CD4-positive, CD25-positive, alpha-beta regulatory T cell (primary cell): ENCODE data around the gene IGFBP1. TPM values are rescaled to one million over a fixed set of nuclear protein-coding genes. Genes with fewer than 3 reads are reported as not detected.
"Not testable (repeated sequence)": the region's sequence is repeated elsewhere in the genome, so short reads cannot be mapped to it uniquely, and the experiment has no call there.

Experiments used
- ATAC-seq, 2 donors: fragments of 150-1000 bp; cut with Tn5 transposase; one replicate each; pipeline ENCODE4 v1.10.0; 2021; ENCODE audit warnings: low read depth in 2 of 2, moderate number of reproducible peaks in 2 of 2, moderate library complexity in 1 of 2
- DNase-seq, 3 donors: peaks; one replicate each; pipeline versions ENCODE4 v3.0.0 to v3.0.0-alpha.2; 2012 to 2022; ENCODE audit warnings: mixed read lengths in 1 of 3
- H3K27ac ChIP-seq: one replicate; pipeline ENCODE4 v1.7.0; 2013; ENCODE audit warnings: mild to moderate bottlenecking, low read length; ENCODE audit not compliant: insufficient read depth, poor library complexity, severe bottlenecking
- H3K27me3 ChIP-seq: one replicate; pipeline ENCODE4 v1.7.0; 2013; ENCODE audit warnings: low read length; ENCODE audit not compliant: control insufficient read depth, insufficient read depth
- H3K36me3 ChIP-seq: one replicate; pipeline ENCODE4 v1.7.0; 2013; ENCODE audit warnings: mild to moderate bottlenecking, low read length, moderate library complexity; ENCODE audit not compliant: control insufficient read depth, insufficient read depth
- H3K4me1 ChIP-seq: 2 replicates; pipeline ENCODE4 v1.7.0; 2013; ENCODE audit warnings: mild to moderate bottlenecking, low read length; ENCODE audit not compliant: insufficient read depth, control insufficient read depth, poor library complexity, severe bottlenecking
- H3K4me3 ChIP-seq: one replicate; pipeline ENCODE4 v1.7.0; 2013; ENCODE audit warnings: low read depth, mild to moderate bottlenecking, low read length, moderate library complexity
- H3K9me3 ChIP-seq, 2 experiments: 1 replicate in 1 of 2; 2 replicates in 1 of 2; pipeline ENCODE4 v1.7.0; 2013; ENCODE audit warnings: low read length in 2 of 2, mild to moderate bottlenecking in 1 of 2, moderate library complexity in 1 of 2; ENCODE audit not compliant: control insufficient read depth in 2 of 2
- H3K27ac Mint-ChIP-seq, 3 donors: one replicate each; pipeline ENCODE4 v1.8.0; 2020 to 2022; ENCODE audit warnings: mild to moderate bottlenecking in 3 of 3, mixed read lengths in 3 of 3, moderate library complexity in 2 of 3
- H3K27me3 Mint-ChIP-seq: one replicate; pipeline ENCODE4 v1.8.0; 2022; ENCODE audit warnings: mild to moderate bottlenecking, mixed read lengths
- H3K36me3 Mint-ChIP-seq: one replicate; pipeline ENCODE4 v1.8.0; 2020; ENCODE audit warnings: mixed read lengths
- H3K4me1 Mint-ChIP-seq, 4 donors: one replicate each; pipeline ENCODE4 v1.8.0; 2020 to 2022; ENCODE audit warnings: mixed read lengths in 4 of 4, mild to moderate bottlenecking in 1 of 4
- H3K4me3 Mint-ChIP-seq, 4 donors: one replicate each; pipeline ENCODE4 v1.8.0; 2020 to 2022; ENCODE audit warnings: mild to moderate bottlenecking in 4 of 4, mixed read lengths in 4 of 4, moderate library complexity in 3 of 4
- H3K9me3 Mint-ChIP-seq, 7 donors: one replicate each; pipeline ENCODE4 v1.8.0; 2020 to 2022; ENCODE audit warnings: mixed read lengths in 7 of 7, mild to moderate bottlenecking in 3 of 7, moderate library complexity in 2 of 7
- polyA plus RNA-seq, 4 donors: library from polyadenylated mRNA; unstranded; fragments of 300-500 nt; fragmentation: Illumina TruSeq; gene quantifications; one replicate each; pipeline ENCODE4 v1.2.3, GENCODE V29; 2021
- total RNA-seq: library from RNA; stranded (reverse); gene quantifications from one replicate; pipeline ENCODE4 v1.2.3, GENCODE V29; 2022

The IGFBP1 gene
- not detected for total RNA-seq
- not detected for polyA plus RNA-seq

- ATAC-seq (no peak), DNase-seq (no peak)
- Histone ChIP-seq H3K27me3 (peaks cover 16% of the 10 kb centered on the region), H3K36me3 (no peaks in the 10 kb centered on the region), H3K9me3 (no peaks in the 10 kb centered on the region), H3K4me3 (no peak within 1 kb of the TSS), H3K27ac (no peak within 1 kb of the TSS), H3K4me1 (no peaks in the 10 kb centered on the region)
- H3K4me3 Mint-ChIP-seq = peak within 1 kb of the TSS in 1 of 4 donors; percentile 38
- H3K4me1 Mint-ChIP-seq = peaks cover 0 to 3% (median 0%) of the 10 kb centered on the region in 4 donors
- H3K36me3 Mint-ChIP-seq = no peaks in the 10 kb centered on the region
- H3K9me3 Mint-ChIP-seq = no peaks in the 10 kb centered on the region
- no peak within 1 kb of the TSS for H3K27ac Mint-ChIP-seq
- H3K27me3 Mint-ChIP-seq = peaks cover 47% of the 10 kb centered on the region
Observed at GRCh38 chr7:45888185-45888992, at the start of gene IGFBP1. TSS of gene IGFBP1 (plus strand) at chr7:45888488. CDS start at chr7:45888653, 165 bp downstream.

DNA sequence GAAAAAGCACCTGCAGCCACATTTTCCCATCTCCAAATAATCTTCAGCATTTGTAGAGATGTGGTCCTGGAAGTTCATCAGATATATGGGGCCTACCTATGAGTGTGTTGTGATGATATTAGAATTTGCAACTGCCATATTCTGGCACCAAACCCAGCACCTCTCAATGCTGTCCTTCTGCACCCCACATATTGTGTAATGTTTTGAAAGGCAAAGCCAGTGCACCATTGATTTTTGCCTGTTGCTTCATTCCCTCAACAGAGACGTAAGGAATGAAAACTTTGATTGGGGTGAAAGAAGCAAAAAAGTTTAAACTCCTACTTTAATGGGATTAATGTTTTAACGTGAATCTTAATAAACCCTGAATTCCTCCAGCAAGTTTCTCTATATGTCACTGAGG is 49.4 kb upstream of the IGFBP1 start:
- H3K9me3 Mint-ChIP-seq, H3K27me3 Mint-ChIP-seq, H3K27me3 ChIP-seq, H3K4me1 Mint-ChIP-seq, H3K36me3 Mint-ChIP-seq, H3K9me3 ChIP-seq, H3K27ac Mint-ChIP-seq, H3K36me3 ChIP-seq, H3K27ac ChIP-seq, H3K4me3 Mint-ChIP-seq, H3K4me3 ChIP-seq, DNase-seq, ATAC-seq, H3K4me1 ChIP-seq: not testable (repeated sequence)

- not testable (repeated sequence) for H3K4me1 Mint-ChIP-seq, DNase-seq, H3K27ac Mint-ChIP-seq, H3K36me3 ChIP-seq, H3K4me3 ChIP-seq, H3K36me3 Mint-ChIP-seq, H3K4me3 Mint-ChIP-seq, H3K9me3 ChIP-seq, ATAC-seq, H3K9me3 Mint-ChIP-seq, H3K4me1 ChIP-seq, H3K27me3 ChIP-seq, H3K27me3 Mint-ChIP-seq, H3K27ac ChIP-seq
Observed at GRCh38 chr7:45841926-45842717, 46.2 kb upstream of the IGFBP1 start.

DNA sequence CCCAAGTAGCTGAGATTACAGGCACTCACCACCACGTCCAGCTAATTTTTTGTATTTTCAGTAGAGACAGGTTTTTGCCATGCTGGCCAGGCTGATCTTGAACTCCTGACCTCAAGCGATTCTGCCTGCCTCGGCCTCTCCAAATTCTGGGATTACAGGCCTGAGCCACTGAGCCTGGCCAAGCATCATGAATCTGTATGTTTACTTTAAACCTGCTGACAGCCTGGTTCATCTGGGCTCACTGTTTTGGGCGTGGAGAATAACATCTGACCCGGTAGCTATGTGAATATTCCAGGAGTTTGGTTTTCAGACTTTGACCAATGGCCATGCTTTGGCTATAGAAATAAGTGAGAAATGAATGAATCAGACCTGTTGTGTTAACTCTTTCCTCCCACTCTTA is 41.8 kb upstream of the IGFBP1 start:
- not testable (repeated sequence) for H3K4me3 ChIP-seq, H3K4me1 ChIP-seq, H3K27me3 ChIP-seq, H3K27ac ChIP-seq, H3K36me3 Mint-ChIP-seq, ATAC-seq, H3K4me3 Mint-ChIP-seq, H3K9me3 Mint-ChIP-seq, DNase-seq, H3K9me3 ChIP-seq, H3K27ac Mint-ChIP-seq, H3K4me1 Mint-ChIP-seq, H3K36me3 ChIP-seq
- H3K27me3 Mint-ChIP-seq = peaks cover 10% of the 10 kb centered on the region

DNA sequence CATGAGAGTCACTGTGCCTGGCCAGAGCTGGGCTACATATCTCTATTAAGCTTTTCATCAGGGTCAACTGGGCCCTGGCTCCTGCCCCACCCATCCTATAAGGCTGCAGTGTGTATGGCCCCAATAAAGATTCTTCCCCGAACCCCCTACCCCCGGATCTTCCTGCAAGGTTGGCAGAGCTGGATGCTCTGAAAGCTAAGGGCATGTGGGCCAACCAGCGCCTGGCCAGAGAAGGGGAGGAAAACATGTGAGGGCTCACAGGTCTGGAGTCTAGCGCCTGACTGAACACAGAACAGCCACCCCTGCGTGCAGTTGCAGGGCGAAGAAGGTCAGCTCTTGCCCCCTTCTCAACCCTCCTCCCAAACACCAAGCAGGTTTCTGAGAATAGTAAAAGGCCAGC is 39.6 kb upstream of the IGFBP1 start:
- ATAC-seq, H3K27me3 ChIP-seq, H3K4me3 ChIP-seq, DNase-seq, H3K27ac ChIP-seq, H3K9me3 Mint-ChIP-seq, H3K36me3 ChIP-seq, H3K4me1 Mint-ChIP-seq, H3K27ac Mint-ChIP-seq, H3K9me3 ChIP-seq, H3K4me1 ChIP-seq, H3K36me3 Mint-ChIP-seq, H3K4me3 Mint-ChIP-seq: not testable (repeated sequence)
- peaks cover 12% of the 10 kb centered on the region for H3K27me3 Mint-ChIP-seq

GRCh38 chr7:45852984-45853383 is 35.3 kb upstream of the IGFBP1 start:
- not testable (repeated sequence) for H3K4me1 ChIP-seq, H3K9me3 Mint-ChIP-seq, H3K36me3 Mint-ChIP-seq, H3K27me3 ChIP-seq, ATAC-seq, DNase-seq, H3K27ac ChIP-seq, H3K4me1 Mint-ChIP-seq, H3K9me3 ChIP-seq, H3K4me3 ChIP-seq, H3K36me3 ChIP-seq
- peak overlapping the region in 1 of 4 donors; percentile 57 for H3K4me3 Mint-ChIP-seq
- H3K27ac Mint-ChIP-seq = peak overlapping the region in 1 of 3 donors; percentile 86
- H3K27me3 Mint-ChIP-seq = peaks cover 14% of the 10 kb centered on the region

- DNase-seq, H3K27ac Mint-ChIP-seq, H3K36me3 ChIP-seq, H3K4me1 ChIP-seq, H3K36me3 Mint-ChIP-seq, H3K9me3 Mint-ChIP-seq, H3K27ac ChIP-seq, H3K4me3 ChIP-seq, H3K4me3 Mint-ChIP-seq, H3K4me1 Mint-ChIP-seq, H3K27me3 ChIP-seq, ATAC-seq, H3K9me3 ChIP-seq: not testable (repeated sequence)
- H3K27me3 Mint-ChIP-seq = peaks cover 16% of the 10 kb centered on the region
Observed at GRCh38 chr7:45853491-45853890, 34.8 kb upstream of the IGFBP1 start.

DNA sequence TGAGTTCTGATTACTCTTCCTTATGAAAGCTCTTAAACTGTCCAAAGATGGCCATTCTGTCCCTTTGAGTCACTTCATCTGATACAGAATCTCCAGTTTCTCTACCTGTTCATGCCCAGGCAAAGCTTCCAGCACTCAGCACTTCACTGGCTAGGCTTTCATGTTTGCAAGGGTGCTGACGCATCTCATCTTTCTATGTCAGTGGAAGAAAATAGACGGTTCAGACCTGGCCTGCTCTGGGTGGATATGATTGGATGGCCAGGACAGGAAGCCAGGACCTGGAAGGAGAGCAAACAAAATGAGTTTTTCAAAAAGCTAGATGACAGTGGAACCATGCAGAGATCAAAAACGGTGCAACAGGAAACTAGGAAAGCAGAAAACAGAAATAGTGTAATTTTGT is 32.6 kb upstream of the IGFBP1 start:
- H3K27ac ChIP-seq, H3K36me3 ChIP-seq, H3K4me3 ChIP-seq, H3K27ac Mint-ChIP-seq, H3K4me3 Mint-ChIP-seq, H3K9me3 Mint-ChIP-seq, H3K36me3 Mint-ChIP-seq, H3K4me1 Mint-ChIP-seq, H3K9me3 ChIP-seq, H3K4me1 ChIP-seq, H3K27me3 ChIP-seq, ATAC-seq, DNase-seq: not testable (repeated sequence)
- H3K27me3 Mint-ChIP-seq = peaks cover 26% of the 10 kb centered on the region
